ENCODE results near the gene SCRT2. TPM values are rescaled to one million over a fixed set of nuclear protein-coding genes. Genes with fewer than 3 reads are reported as not detected.

The SCRT2 gene
- total and polyA plus RNA-seq, 10 donors: 0.09 TPM; not detected in 9

GRCh38 chr20:721876-722275, 46.3 kb upstream of the SCRT2 start:
- Histone ChIP-seq H3K27ac (no peak overlapping the region), H3K36me3 (no peaks in the 10 kb centered on the region), H3K27me3 (replicated peaks in 1 of 7) (peaks cover 0 to 89% (median 6%) of the 10 kb centered on the region in 7 donors), H3K4me1 (no peaks in the 10 kb centered on the region), H3K4me3 (no peak overlapping the region), H3K9me3 (no peaks in the 10 kb centered on the region)
- no peak for TF ChIP-seq POLR2A (IDR thresholded peaks at IDR 0.05)
- TF ChIP-seq CTCF (IDR thresholded peaks at IDR 0.05 in 8 of 11, conservative IDR thresholded peaks at IDR 0.05 in 3 of 11): no peak
- DNase-seq: peak; percentile 51
- WGBS, 5 donors: 88 to 97% (median 93%) methylated on average over 4 of the region's 4 CpGs
- intact Hi-C loops (cut with DNase I; ENCODE audit: low total_unique reads): no loop called here

GRCh38 chr20:719816-720215, 44.2 kb upstream of the SCRT2 start:
- TF ChIP-seq CTCF (IDR thresholded peaks at IDR 0.05 in 8 of 11, conservative IDR thresholded peaks at IDR 0.05 in 3 of 11) (no peak), POLR2AphosphoS5 (IDR thresholded peaks at IDR 0.05) (no peak)
- peak; percentile 41 for DNase-seq
- intact Hi-C loops (cut with DNase I; ENCODE audit: low total_unique reads): no loop called here

GRCh38 chr20:719068-719467, 43.5 kb upstream of the SCRT2 start:
- intact Hi-C loops (cut with DNase I; ENCODE audit: low total_unique reads): no loop called here
- no peaks in the 10 kb centered on the region for H3K4me1 ChIP-seq
- DNase-seq: peak; percentile 24
- H3K9me3 ChIP-seq: peaks cover 0 to 9% (median 7%) of the 10 kb centered on the region in 8 donors
- no peak for TF ChIP-seq CTCF (IDR thresholded peaks at IDR 0.05 in 8 of 11, conservative IDR thresholded peaks at IDR 0.05 in 3 of 11)
- no peak for TF ChIP-seq POLR2AphosphoS5 (IDR thresholded peaks at IDR 0.05)
- no peak for TF ChIP-seq POLR2A (IDR thresholded peaks at IDR 0.05)
- H3K4me3 ChIP-seq: no peak overlapping the region
- no peaks in the 10 kb centered on the region for H3K36me3 ChIP-seq
- no peak overlapping the region for H3K27ac ChIP-seq
- H3K27me3 ChIP-seq (replicated peaks in 1 of 7): peaks cover 0 to 72% (median 0%) of the 10 kb centered on the region in 7 donors
- WGBS, 5 donors: 71 to 93% (median 85%) methylated on average over 5 of the region's 5 CpGs

More at GRCh38 chr20:719816-720215, 44.2 kb upstream of the SCRT2 start:
- no peaks in the 10 kb centered on the region for H3K4me1 ChIP-seq
- H3K4me3 ChIP-seq: no peak overlapping the region
- peaks cover 0 to 1% (median under 1%) of the 10 kb centered on the region in 8 donors for H3K9me3 ChIP-seq
- no peak overlapping the region for H3K27ac ChIP-seq
- no peaks in the 10 kb centered on the region for H3K36me3 ChIP-seq
- 66 to 84% (median 75%) methylated on average over 11 of the region's 11 CpGs for WGBS, 5 donors
- peaks cover 0 to 80% (median 0%) of the 10 kb centered on the region in 7 donors for H3K27me3 ChIP-seq (replicated peaks in 1 of 7)

DNA sequence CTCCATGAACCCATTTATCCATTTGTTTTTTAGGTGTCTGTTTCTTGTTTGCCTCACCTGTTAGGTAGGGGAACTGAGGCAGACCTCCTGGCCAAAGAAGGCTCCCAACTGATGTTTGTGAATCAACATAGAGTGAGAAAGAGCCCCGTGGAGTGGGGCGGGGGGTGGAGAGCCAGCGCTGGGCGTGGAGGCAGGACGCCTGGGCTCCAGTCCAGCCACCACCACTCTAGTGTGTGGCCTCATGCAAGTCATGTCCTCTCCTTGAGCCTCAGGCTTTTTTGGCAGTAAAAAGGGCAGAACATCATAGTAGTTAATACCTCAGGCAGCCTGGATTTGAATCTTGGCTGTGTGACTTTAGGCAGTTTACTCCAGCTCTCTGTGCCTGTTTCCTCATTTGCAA, 42.2 kb upstream of the SCRT2 start:
- peaks cover 0 to 21% (median 18%) of the 10 kb centered on the region in 8 donors for H3K9me3 ChIP-seq
- intact Hi-C loops (cut with DNase I; ENCODE audit: low total_unique reads): no loop called here
- no peak overlapping the region for H3K27ac ChIP-seq
- peak; percentile 17 for DNase-seq
- 58 to 87% (median 71%) methylated on average over 5 of the region's 5 CpGs for WGBS, 5 donors
- peaks cover 0 to 65% (median 0%) of the 10 kb centered on the region in 7 donors for H3K27me3 ChIP-seq (replicated peaks in 1 of 7)
- no peaks in the 10 kb centered on the region for H3K4me1 ChIP-seq
- no peaks in the 10 kb centered on the region for H3K36me3 ChIP-seq
- TF ChIP-seq POLR2AphosphoS5 (IDR thresholded peaks at IDR 0.05) (no peak), POLR2A (IDR thresholded peaks at IDR 0.05) (no peak), CTCF (IDR thresholded peaks at IDR 0.05 in 8 of 11, conservative IDR thresholded peaks at IDR 0.05 in 3 of 11) (no peak)
- H3K4me3 ChIP-seq: no peak overlapping the region

Data from spleen (tissue), 11 donors.